22Rv1 (cell line): Measurements from ENCODE around the gene CROCC2.

Source experiments
- ZFX ChIP-seq: fragments of 450-650 bp; IDR thresholded peaks from 2 replicates; pipeline ENCODE4 v1.6.1; 2017; ENCODE audit warnings: antibody characterized with exemption, borderline replicate concordance
- TF ChIP-seq, protein P1 (sequence below): fragments of 450-650 bp; IDR thresholded peaks from 2 replicates; pipeline ENCODE4 v1.5.1; 2017; ENCODE audit warnings: mild to moderate bottlenecking

DNA sequence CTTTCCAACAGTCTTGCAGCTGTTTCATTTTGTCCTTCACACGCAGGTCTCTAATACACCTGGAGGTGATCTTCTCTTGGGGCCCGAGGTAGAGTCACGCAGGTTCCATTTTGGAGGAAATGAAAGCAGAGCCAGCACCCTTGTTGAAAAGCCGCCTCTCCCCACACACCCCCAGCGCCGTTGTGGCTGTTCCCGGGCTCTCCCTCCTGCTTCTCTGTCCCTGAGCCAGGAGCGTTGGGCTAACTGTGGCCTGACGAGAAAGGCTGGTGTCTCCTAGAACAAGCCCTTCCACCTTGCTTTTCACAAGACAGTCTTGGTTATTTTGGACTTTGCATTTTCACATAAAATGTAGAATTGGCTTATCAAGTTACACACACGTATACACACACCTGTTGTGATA, 108.6 kb downstream of the CROCC2 start:
- TF ChIP-seq, protein P1, sequence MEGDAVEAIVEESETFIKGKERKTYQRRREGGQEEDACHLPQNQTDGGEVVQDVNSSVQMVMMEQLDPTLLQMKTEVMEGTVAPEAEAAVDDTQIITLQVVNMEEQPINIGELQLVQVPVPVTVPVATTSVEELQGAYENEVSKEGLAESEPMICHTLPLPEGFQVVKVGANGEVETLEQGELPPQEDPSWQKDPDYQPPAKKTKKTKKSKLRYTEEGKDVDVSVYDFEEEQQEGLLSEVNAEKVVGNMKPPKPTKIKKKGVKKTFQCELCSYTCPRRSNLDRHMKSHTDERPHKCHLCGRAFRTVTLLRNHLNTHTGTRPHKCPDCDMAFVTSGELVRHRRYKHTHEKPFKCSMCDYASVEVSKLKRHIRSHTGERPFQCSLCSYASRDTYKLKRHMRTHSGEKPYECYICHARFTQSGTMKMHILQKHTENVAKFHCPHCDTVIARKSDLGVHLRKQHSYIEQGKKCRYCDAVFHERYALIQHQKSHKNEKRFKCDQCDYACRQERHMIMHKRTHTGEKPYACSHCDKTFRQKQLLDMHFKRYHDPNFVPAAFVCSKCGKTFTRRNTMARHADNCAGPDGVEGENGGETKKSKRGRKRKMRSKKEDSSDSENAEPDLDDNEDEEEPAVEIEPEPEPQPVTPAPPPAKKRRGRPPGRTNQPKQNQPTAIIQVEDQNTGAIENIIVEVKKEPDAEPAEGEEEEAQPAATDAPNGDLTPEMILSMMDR = no peak
- no peak for TF ChIP-seq ZFX
